BE2C (cell line): Measurements from ENCODE around the gene PACRG.

Experiments
- DNase-seq: peaks from one replicate; pipeline ENCODE4 v3.0.0-alpha.2; 2020
- H3K27me3 ChIP-seq: fragments of 250-450 bp; sonication (Bioruptor Pico); 2 replicates; pipeline ENCODE4 v1.5.1; 2020; ENCODE audit warnings: mild to moderate bottlenecking
- H3K36me3 ChIP-seq: fragments of 250-450 bp; sonication (Bioruptor Pico); 2 replicates; pipeline ENCODE4 v1.5.1; 2020; ENCODE audit warnings: mild to moderate bottlenecking
- H3K4me1 ChIP-seq: fragments of 250-450 bp; sonication (Bioruptor Pico); 2 replicates; pipeline ENCODE4 v1.5.1; 2020
- H3K4me3 ChIP-seq: 2 replicates; pipeline ENCODE4 v1.5.1; 2011; ENCODE audit warnings: low read depth, low read length
- H3K9me3 ChIP-seq: fragments of 250-450 bp; sonication (Bioruptor Pico); 2 replicates; pipeline ENCODE4 v1.5.1; 2020
- CTCF ChIP-seq: IDR thresholded peaks from 2 replicates; pipeline ENCODE4 v1.5.1; 2012; ENCODE audit warnings: mild to moderate bottlenecking, low read depth, low read length

The PACRG gene

GRCh38 chr6:163250116-163250515, 522.3 kb downstream of the PACRG start:
- no peak overlapping the region for H3K4me3 ChIP-seq
- H3K9me3 ChIP-seq = no peaks in the 10 kb centered on the region
- TF ChIP-seq CTCF = no peak
- H3K4me1 ChIP-seq = no peaks in the 10 kb centered on the region
- no peak for DNase-seq
- no peaks in the 10 kb centered on the region for H3K27me3 ChIP-seq
- no peaks in the 10 kb centered on the region for H3K36me3 ChIP-seq

- H3K4me1 ChIP-seq = no peaks in the 10 kb centered on the region
- no peak for DNase-seq
- no peak overlapping the region for H3K4me3 ChIP-seq
- no peaks in the 10 kb centered on the region for H3K36me3 ChIP-seq
- H3K27me3 ChIP-seq = no peaks in the 10 kb centered on the region
- no peaks in the 10 kb centered on the region for H3K9me3 ChIP-seq
- TF ChIP-seq CTCF = no peak
Measured at GRCh38 chr6:163252061-163252591, 524.4 kb downstream of the PACRG start.

DNA sequence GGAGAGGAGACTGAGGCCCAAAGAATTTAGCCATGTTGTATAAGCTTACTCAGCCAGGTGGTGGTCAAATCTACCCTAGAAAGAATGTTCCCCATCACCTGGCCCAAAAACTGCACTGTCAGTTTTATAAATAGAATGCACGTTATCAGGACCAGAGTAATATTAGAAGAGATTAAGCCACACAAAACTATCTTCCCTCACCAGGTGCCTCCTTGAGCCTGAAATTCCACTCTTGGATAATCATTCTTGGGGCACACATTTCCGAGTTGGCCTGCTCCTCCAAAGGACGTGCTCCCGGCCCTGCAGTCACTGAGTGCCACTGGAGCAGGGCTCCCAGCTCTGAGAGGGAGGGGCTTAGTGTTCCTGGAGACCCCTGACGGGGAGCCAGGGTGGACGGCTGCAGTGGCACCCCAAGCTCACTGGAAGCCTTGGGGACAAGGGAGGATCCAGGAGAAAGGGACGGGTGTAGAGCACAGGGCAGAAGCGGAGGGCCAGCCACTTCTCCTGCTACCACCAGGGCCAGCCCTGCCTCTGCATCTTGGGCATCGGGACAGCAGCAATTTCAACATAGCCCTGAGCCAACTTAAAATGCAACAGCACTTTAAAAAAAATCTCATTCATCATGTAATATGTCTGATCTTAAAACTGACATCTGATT, 525.9 kb downstream of the PACRG start:
- Histone ChIP-seq H3K4me3 (no peak overlapping the region), H3K27me3 (no peaks in the 10 kb centered on the region), H3K4me1 (no peaks in the 10 kb centered on the region), H3K36me3 (no peaks in the 10 kb centered on the region), H3K9me3 (no peaks in the 10 kb centered on the region)
- no peak for TF ChIP-seq CTCF
- DNase-seq = no peak

DNA sequence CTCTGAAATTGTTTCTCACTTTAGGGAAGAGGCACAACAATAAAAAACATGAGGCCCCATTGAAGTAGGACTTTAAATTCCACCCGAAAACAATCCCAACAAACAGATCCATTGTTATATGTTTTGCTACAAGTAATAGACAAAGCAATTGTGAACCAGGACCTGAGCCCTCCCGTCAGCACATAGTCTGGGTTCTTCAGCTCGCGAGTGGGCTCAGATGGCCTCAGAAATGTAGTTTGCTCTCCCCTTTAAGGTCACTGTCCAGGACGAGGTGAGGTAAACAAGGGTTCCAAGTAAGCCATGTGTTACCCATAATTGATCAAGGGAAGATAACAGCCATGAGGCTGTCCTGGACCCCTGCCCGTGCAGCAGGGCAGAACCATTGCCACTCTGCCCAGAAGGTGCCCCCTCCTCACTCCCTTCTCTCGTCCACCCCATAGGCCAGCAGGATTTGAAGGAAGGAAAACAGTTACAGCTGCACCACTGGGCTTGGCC, 526.6 kb downstream of the PACRG start:
- H3K4me1 ChIP-seq = no peaks in the 10 kb centered on the region
- no peak overlapping the region for H3K4me3 ChIP-seq
- no peaks in the 10 kb centered on the region for H3K27me3 ChIP-seq
- H3K9me3 ChIP-seq = no peaks in the 10 kb centered on the region
- no peak for DNase-seq
- no peak for TF ChIP-seq CTCF
- no peaks in the 10 kb centered on the region for H3K36me3 ChIP-seq

- Histone ChIP-seq H3K4me1 (no peaks in the 10 kb centered on the region), H3K9me3 (no peaks in the 10 kb centered on the region), H3K36me3 (no peaks in the 10 kb centered on the region), H3K27me3 (no peaks in the 10 kb centered on the region), H3K4me3 (no peak overlapping the region)
- TF ChIP-seq CTCF = no peak
- no peak for DNase-seq
Measured at GRCh38 chr6:163255265-163255664, 527.5 kb downstream of the PACRG start.

DNA sequence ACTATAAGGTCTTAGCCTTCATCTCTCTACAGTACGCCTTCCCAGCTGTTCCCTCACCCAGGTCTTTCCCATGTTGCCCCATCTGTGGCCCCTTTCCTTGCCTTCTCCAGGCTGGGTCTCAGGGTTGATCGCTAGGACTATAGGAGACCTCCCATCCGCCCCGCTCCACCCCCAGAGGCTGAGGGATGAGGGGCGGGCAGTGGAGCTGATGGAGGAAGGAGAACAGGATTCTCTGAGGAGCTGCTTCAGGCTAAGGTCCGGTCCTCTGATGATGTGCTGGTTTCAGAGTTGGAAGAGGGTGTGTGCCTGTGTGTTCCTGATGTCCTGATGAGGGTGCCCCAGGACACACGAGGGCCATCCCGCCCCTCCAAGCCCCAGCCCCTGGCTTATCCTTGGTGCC, 531.9 kb downstream of the PACRG start:
- H3K36me3 ChIP-seq = no peaks in the 10 kb centered on the region
- no peaks in the 10 kb centered on the region; the same call in 1 of the 2 replicates for H3K4me1 ChIP-seq
- H3K4me3 ChIP-seq = no peak overlapping the region
- DNase-seq = no peak
- no peaks in the 10 kb centered on the region for H3K9me3 ChIP-seq
- TF ChIP-seq CTCF = no peak
- H3K27me3 ChIP-seq = no peaks in the 10 kb centered on the region
